ENCODE data around the gene CCDC192.

- no peak for TF ChIP-seq POLR2A (IDR thresholded peaks at IDR 0.05; ENCODE audit: low read depth, low read length)
- no peak for TF ChIP-seq HCFC1 (IDR thresholded peaks at IDR 0.05; ENCODE audit: low read length)
Measured at GRCh38 chr5:127924606-127925005, 221.4 kb downstream of the CCDC192 start.

Data from GM12878 (cell line).